Epidermal melanocyte (primary cell): Measurements from ENCODE around the gene EFCAB14.
A peak's percentile ranks its signal among the peaks of the same experiment; 100 is the strongest.
"Not testable (repeated sequence)": the region's sequence is repeated elsewhere in the genome, so short reads cannot be mapped to it uniquely, and the experiment has no call there.

Experiments
- DNase-seq: peaks from one replicate; pipeline ENCODE4 v3.0.0; 2011; ENCODE audit warnings: low spot score; ENCODE audit not compliant: insufficient read length

The EFCAB14 gene

DNA sequence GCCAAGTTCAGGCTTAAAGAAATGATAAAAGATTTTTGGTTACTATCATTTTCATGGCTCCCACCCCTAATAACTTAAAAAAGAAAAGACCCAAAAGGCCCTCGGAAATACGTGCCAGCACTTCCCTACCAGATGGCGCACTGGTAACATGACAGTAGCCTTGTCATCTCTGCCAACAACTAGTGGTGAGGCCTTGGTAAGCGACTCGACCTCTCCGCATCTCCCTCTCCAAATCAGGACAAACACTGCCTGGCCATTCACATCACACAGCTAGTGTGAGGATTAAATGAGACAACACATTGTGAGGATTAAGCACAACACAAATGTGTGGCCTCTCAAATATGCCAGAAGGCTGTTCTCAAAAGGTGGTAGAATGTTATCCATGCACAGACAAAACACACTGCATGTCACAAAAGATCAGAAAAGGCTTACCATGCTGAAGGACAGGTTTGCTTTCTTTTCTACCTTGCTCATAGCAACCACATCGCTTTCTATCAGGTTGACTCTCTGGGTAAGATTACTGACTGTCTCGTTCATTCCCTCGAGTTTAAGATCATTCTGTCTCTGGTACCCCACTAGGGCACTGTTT lies 30.9 kb downstream of the EFCAB14 start:
- DNase-seq, result no peak

DNA sequence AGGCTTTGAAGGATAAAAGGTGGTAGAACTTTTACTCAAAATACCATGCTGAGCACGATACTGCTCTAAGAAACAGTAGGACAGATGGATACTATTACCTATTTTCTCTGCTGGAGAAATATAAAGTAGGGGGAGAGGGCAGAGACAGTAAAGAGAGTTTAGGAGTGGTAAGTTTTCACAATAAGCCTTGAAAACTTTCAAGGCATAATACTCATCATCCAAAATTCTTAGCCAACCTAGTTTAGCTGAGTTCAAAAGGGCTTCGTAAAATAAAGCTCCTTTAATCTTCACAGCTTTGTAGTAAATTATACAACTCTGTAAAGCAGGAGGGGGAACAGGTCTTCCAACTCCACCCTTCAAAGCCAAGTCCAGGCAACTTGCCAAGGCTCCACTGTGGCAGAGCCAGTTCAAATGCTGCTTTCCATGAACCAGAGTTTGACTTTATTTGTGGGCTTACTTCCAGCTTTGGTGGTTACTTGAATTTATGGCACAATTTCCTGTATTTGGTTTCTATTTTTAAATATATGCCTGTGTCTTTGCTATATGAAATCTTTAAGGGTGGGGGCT lies 31.7 kb downstream of the EFCAB14 start:
- DNase-seq, result no peak

DNA sequence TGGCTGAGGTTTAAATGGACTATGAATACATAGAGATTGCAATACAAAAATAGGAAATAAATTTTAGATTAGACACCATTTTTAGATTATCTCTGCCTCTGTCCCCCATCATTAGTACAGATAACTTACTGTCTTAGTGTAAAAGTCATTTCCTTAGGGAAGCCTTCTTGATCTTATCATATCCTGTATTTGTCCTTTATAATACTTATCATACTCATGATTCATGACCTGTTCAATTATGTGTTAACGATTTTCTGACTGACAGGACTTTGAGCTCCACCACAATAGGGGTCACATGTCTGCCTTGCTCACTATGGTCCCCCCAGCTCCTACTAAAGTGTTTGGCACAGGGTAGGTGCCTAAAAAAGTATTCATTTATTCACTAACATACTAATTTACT lies 32.7 kb downstream of the EFCAB14 start:
- no peak for DNase-seq

DNA sequence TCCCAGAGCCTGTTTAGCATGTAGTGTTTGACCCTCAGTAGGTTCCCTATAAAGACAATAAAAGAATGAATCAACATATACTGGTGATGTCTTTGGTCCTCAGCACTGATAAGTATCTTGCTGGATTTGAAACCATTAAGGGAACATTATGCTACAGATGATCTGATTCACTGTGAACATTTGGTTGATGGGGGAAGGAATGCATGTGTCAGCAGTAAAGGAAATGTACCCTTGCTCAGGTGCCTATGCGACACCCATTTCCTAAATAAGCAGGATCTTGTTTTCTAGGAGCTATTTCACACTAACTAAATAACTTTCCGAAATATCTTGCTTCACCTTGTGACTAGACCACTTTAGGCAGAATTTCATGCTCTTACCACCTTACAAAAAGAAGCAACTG lies 34.2 kb downstream of the EFCAB14 start:
- DNase-seq, result no peak

DNA sequence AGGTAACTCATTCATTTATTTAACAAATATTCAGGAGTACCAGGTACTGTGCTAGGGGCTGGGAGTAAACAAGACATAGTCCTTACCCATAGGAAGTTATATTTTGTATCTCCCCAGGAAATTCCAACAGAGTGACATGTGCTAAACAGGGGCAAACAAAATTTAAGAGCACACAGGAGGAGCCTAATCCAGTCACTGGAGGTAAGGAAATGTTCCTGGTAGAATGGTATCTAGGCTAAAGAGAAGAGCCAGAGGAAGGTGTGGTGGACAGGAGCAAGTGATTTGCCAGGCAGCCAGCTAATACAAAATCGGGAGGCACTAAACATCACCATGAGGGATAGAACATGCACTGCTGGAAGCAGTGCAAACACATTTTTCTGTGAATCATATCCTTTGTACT lies 36.9 kb downstream of the EFCAB14 start:
- no peak for DNase-seq

DNA sequence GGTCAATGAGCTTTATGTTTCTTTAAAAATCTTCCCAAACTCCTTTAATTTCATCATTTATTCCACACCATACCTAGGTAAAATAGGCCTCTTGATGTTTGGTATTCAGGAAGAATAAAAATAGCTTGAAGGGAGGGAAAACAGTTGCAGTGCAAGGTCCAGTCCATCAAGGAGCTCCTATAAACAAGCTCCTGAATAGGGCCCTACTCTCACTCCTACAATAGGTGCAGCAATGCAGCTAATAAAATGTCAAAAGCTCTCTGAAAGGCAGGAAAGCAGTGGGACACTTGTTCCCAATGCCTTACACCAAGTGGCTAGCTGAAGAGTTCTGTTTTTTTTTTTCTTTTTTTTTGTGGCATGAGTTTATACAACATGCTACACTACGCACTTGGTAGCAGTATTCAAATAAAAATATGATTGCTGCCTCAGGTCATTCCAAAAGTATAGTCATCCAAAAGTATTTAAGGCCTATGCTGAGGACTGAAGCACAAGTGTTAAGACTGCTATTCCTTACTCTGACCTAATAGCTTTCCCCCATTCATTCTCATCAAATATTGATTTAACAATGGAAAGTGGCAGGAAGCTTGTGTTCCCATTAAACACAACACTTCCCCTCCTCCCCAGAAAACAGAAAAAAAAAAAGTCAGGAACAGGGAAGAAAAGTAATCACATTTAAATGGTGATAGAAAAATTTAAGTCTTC lies 37.4 kb downstream of the EFCAB14 start:
- no peak for DNase-seq

DNA sequence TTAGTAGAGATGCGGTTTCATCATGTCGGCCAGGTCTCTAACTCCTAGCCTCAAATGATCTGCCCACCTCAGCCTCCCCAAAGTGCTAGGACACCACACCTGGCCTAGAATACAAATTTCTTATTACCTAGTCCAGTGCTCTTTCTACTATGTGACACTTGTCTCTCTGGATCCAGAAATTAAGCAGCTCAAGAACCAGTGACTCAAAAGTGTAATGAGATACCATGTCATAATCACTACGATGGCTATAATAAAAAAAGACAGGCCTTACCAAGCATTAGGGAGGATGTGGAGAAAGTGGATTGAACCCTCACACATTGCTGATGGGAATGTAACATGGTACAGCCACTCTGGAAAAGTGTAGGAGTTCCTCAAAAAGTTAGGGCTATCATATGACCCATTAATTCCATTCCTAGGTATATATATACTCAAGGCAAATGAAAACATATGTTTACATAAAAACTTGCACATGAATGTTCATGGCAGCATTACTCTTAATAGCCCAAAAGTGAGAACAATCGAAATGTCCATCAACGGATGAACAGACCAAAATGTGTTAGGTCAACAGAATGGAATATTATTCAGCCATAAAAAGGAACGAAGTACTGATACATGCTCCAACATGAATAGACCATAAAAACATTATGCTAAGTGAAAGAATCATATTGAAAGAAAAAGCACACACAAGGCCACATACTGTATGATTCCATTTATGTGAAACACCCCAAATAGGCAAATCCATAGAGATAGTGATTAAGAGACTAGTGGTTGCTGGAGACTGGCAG lies 38.9 kb downstream of the EFCAB14 start:
- no peak for DNase-seq

DNA sequence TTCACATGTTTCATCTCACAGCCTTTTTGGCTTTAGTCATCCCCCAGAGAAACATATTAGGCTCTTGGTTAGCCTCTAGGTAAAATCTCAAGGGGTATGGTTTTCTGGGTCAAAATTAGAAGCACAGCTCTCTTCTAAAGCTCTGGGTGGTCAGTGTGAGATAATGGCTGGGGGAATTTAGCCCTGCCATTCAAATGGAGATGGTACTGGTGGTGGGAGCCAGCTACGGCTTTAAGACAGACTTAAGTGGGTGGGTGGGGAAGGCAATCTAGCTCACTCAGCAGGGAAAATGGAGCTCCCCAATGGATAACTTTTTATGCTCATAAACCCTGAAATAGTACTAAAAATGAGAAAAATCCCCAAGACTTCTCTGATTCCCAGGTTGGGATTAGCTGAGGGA lies 41.6 kb downstream of the EFCAB14 start:
- DNase-seq, result no peak

DNA sequence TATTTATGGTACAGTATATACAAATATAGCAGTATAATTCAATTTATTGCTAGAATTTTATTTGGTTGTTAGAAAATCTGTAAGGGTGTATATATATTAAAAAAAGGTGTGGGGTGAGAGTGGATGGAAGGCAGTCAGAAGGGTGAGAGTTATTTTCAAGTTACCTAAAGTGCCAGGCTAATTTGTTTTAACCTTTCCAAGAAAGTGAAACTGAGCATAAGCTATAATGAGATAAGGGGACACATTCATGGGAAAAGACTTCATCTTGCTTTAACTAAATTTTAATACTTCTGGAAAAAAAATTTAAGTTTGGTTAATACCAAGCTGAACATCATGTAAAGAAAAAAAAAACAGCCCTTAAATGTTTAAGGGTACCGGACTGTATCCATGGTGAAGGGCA lies 42.4 kb downstream of the EFCAB14 start:
- DNase-seq, result no peak

DNA sequence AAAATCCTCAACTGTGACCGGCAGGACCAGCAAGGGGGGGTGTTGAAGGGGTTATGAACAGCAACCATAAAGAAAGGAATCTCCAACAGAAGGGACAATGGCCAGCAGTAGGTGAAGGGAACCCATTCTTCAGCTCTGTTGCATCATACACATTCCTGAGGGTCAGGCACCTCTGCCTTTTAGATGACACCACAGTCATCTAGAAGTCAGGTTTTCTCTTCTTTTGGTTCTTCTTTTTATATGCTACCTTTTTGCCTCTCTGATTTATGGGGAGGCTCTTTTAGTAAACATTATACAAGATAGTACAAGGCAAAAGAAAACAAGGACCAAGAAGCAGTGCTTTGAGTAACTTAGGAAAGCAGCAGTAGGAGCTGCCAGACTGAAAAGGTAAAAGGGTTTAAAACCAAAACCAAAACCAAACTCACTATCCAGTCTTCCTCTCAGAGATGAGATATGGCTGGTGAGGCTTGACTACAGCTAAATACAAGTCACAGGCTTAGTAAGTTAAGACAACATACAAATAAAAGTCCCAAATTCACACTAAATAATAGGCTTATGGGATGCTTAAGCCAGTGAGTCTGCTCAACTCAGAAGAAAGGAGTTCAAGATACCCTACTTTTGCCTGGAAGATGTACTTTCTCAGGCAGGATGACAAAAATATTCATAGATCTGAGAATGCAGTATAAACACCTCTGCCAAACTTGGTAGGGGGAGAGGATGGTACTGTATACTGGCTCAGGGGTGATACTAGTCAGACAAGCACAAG lies 43.2 kb downstream of the EFCAB14 start:
- no peak for DNase-seq

DNA sequence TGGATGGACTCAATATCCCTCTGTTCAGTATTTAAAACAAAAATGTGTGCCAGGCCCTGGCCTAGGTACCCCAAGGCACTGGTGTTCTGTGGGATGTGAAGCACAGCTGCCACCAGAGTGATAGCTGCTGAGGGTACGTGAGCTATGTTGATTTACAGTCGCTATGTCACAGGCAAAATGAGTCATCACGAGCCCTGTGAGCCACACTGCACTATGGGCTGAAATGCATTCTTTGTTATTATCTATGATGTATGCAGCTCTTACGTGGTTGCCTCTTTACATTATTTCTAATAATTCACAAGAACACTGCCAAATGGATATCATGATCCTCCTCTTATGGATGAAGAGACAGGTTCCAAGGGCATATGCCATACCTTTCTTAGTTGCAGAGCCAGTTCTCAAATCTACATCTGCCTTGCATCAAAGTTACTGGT lies 45.1 kb downstream of the EFCAB14 start:
- DNase-seq, result no peak

DNA sequence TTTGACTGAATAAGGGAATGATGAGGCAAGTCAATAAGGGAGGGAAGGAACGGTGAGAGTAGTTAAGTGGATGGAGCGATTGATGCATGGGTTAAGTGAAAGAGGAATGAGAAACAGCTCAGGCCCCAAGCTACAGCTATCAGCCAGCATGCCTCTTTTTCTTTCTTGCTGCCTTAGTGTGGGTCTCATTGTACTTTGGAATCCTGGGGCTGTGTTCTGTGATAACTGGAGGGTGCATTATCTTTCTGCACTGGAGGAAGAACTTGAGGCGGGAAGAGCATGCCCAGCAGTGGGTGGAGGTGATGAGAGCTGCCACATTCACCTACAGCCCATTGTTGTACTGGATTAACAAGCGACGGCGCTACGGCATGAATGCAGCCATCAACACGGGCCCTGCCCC lies 46.2 kb downstream of the EFCAB14 start:
- DNase-seq, result no peak

DNA sequence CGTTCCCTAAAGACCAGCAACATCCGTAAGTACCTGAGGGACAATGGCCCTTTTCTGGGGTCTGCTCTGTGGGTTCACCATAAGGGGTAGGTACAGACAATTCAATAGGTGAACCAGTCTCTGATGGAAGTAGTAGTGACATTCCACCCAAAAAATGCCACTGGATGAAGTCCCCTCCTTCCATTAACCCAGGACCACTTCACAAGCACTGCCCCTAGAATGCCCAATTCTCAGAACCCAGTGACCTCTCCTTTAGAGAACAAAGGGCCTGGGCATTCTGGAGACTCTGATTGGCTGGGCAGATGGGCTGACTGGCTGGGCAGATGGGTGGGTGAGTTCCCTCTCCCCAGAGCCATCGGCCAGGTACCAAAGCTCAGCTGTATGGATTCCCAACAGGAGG lies 47.4 kb downstream of the EFCAB14 start, which contains the start of gene TEX38:
Gene TEX38, plus strand, starts transcription at position 301 of the 400 bp plus-strand sequence. Its CDS starts 81 bp downstream, at position 382.
- DNase-seq, result no peak

DNA sequence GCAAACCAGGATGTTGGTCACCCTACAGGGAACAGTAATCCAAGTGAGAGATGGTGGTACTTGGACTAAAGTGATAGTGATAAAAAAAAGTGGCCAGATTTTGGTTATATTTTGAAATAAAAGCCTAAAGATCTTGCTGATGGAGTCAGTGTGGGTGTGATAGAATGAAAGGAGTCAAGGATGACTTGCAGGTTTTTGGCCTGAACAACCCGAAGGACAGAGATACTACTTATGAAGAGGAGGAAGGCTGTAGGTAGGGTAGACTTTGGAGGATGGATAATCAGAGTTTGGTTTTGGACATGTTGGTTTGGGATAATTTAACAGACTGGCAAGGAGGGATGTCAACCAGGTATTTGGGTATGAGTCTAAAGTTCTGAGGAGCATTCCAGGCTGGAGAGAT lies 48.8 kb downstream of the EFCAB14 start:
- DNase-seq, result no peak

DNA sequence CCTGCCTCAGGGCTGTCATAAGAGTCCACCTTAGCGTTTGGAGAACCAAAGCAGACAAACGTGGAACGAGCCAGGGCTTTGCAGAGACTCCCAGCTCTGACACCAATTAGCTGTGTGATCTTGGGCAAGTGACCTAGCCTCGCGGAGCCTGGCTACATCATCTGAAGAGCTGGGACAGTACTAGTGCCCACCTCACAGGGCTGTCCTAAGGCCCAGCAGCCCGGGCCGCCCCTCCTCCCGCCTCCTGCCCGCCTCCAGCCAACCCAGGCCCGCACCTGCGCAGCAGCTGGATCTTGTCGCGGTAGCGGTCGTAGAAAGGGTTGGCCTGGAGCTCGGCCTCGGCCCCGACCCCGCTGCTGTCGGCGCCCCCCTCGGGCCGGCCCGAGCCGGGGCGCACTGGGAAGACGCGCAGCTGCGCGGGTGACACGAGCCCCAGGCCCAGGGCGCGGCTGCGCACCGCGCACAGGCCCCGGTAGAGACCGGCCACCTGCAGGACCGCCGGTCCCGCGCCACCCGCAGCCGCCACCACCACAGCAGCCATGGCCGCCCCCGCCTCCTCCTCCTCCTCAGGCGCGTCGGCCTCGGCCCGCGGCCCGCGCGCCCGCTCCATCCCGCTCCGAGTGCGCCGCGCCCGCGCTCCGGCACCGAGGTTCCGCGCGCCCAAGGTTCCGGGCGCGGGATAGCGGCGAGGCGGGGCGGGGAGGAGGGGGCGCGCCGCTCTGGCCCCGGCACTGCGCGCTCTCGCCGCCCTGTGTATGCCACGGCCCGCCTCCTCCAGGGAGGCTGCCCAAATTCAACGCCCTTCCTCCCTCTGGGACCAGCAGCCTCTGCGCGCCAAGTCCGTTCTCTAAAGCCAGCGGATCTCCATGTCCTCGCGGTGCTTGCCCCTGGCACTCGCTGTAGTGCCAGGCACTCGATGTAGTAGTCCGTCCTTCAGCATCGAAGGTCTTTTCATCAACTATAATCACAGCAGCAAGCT lies 50.8 kb downstream of the EFCAB14 start, which contains the start of gene ATPAF1:
Gene ATPAF1, minus strand, starts transcription at position 583 of the 979 bp plus-strand sequence. Its CDS starts 42 bp downstream, at position 541.
- DNase-seq, result peak; percentile 56

DNA sequence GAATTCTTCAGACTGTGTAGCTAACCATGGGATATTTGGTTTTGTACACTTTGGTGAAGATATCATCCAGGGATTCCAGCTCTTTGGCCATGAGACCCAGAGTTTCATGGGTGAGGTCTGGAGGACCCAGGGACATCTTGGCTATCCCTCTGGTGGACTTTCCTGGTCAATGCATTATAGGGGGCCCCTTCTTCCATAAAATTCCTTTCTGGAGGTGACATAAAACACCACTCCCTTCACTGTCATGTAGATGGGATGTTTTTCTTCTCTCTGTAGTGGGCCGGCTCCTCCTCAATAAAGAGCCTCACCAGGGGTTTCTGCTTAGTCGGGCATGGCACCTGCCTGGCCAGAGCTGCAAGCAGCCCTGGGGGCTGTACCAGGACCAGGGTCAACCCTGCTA lies 52.9 kb downstream of the EFCAB14 start:
- DNase-seq, result no peak

DNA sequence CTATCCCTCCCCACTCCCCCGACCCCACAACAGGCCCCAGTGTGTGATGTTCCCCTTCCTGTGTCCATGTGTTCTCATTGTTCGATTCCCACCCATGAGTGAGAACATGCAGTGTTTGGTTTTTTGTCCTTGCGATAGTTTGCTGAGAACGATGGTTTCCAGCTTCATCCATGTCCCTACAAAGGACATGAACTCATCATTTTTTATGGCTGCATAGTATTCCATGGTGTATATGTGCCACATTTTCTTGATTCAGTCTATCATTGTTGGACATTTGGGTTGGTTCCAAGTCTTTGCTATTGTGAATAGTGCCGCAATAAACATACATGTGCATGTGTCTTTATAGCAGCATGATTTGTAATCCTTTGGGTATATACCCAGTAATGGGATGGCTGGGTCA lies 56.0 kb downstream of the EFCAB14 start:
- DNase-seq, result not testable (repeated sequence)

DNA sequence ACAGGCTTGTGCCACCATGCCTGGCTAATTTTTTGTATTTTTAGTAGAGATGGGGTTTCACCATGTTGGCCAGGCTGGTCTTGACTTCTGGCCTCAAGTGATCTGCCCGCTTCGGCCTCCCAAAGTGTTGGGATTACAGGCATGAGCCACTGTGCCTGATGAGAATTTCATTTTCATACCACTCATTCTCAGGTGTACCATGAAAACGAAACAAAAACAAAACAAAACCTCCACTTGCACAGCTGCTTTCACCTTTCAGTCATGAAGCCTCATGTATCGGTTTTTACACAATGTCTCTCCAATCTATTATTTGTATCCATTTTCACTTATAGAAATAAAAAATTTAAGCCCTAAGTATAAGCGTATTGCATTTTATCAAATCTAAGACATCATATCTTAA lies 58.8 kb downstream of the EFCAB14 start:
- not testable (repeated sequence) for DNase-seq

DNA sequence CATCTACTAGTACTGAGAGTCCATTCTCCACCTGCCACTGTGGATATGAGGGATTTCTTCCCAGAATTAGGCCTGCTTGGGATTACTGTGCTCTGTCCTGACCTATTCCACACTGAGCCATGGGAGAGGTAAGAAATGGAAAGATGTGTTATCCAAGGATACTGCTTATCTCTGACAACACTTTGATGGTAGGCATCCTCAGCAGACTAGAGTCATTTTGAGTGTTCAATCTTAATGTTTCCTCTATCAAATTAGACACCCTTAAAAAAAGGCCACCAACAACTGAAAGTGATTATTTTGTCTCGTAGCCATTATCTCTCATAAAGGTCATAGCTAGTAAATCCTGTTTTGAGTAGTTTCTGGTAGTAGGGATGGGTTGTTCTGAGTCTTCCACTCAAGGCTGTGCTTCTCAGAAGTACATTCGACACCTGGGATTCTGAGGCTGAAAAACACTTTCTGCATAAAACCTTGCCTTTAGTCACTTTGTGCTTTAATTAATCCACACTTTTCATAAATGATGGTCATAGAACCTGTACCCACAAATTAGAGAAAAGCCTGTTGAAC lies 59.5 kb downstream of the EFCAB14 start:
- DNase-seq, result no peak

DNA sequence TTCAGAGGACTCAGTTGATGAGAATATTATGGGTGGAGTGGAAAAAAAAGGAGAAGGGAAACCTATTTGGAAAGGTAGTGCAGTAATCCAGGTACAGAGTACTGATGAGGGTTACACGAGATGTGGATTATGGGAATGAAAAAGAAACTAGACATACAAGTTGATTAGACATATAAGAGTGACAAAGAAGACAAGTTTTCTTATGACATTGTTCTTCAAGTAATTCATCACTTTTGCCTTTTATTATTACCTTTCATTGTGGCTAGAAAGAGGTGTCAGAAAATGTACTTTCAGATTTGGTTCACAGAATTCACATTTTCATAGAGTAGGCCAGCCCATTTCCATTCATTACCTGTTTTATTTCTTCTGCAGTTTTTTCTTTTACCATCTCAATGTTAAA lies 61.1 kb downstream of the EFCAB14 start:
- DNase-seq, result no peak
